ENCODE data around the gene GNAQ. TPM values are rescaled to one million over a fixed set of nuclear protein-coding genes. Genes with fewer than 3 reads are reported as not detected.

Gene GNAQ
- total RNA-seq, 1 donor from 2014 or later = 20.6 TPM

DNA sequence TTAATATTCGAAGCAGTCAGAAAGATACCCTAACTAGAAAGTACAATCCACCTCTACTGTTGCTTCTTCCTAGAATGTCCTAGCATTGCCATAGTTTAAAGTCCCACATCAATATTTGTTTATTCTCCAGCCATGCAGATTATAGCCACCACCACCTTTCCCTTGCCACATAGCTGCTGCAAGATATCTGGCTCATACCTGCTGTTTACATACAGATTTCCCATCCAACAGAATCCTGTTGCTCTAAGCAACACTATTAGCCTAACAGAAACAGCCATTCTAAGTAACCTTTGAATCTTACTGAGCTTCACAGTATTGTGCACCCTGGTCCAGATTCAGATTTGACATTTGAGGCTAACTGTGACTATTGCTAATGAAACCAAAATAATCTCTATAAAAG, 45.6 kb downstream of the GNAQ start:
- DNase-seq (ENCODE audit: low read depth) = no peak
- TF ChIP-seq, protein P1, sequence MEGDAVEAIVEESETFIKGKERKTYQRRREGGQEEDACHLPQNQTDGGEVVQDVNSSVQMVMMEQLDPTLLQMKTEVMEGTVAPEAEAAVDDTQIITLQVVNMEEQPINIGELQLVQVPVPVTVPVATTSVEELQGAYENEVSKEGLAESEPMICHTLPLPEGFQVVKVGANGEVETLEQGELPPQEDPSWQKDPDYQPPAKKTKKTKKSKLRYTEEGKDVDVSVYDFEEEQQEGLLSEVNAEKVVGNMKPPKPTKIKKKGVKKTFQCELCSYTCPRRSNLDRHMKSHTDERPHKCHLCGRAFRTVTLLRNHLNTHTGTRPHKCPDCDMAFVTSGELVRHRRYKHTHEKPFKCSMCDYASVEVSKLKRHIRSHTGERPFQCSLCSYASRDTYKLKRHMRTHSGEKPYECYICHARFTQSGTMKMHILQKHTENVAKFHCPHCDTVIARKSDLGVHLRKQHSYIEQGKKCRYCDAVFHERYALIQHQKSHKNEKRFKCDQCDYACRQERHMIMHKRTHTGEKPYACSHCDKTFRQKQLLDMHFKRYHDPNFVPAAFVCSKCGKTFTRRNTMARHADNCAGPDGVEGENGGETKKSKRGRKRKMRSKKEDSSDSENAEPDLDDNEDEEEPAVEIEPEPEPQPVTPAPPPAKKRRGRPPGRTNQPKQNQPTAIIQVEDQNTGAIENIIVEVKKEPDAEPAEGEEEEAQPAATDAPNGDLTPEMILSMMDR (conservative IDR thresholded peaks at IDR 0.05; ENCODE audit: low read depth, low read length) = no peak
- no peak overlapping the region for H3K4me3 ChIP-seq (ENCODE audit: low read depth, low read length)

DNA sequence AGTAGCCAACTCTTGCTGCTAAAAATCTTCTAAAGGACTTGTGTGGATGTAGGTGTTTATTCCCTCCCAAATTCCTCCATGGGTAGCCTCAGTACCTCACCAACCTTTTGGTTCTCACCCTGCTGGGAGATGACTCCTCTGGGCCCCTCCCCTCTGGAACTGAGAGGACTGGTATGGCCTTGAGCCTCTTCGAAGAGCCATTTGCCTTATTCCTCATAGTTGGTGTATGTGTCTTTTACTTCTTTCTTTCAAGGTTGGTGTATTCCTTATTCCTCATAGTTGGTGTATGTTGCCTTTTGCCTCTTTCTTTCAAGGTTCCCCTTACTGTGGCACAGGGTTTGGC, 48.3 kb downstream of the GNAQ start:
- no peak overlapping the region for H3K4me3 ChIP-seq (ENCODE audit: low read depth, low read length)
- TF ChIP-seq, protein P1 (conservative IDR thresholded peaks at IDR 0.05; ENCODE audit: low read depth, low read length) = no peak
- DNase-seq (ENCODE audit: low read depth) = no peak

DNA sequence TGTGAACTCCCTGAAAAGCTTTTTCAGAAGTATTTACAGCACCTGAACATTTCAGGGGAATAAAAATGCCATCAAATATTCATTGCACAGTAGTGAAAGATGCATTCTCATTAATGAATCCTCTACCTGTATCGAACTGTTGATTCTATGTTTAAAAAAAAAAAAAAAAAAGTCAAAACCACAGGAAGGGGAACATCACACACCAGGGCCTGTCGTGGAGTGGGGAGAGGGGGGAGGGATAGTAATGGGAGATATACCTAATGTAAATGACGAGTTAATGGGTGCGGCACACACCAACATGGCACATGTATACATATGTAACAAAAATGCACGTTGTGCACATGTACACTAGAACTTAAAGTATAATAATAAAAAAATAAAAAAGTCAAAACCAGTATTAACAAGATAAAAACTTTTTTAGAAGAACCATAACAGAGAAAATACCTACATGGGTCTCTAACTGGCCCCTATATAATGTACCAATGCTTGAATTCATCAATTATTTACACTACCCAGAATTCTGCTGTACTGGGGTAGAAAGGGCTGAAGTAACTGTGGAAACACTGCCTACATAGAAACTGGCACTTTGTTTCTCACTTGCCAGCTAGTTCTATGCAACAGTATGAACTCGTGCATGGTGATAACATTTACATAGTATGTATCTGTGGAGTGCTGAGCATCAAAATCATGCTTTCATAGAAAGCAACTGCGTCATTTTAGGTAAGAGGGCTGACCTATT, 48.9 kb downstream of the GNAQ start:
- H3K4me3 ChIP-seq (ENCODE audit: low read depth, low read length) = no peak overlapping the region
- TF ChIP-seq, protein P1 (conservative IDR thresholded peaks at IDR 0.05; ENCODE audit: low read depth, low read length) = no peak
- DNase-seq (ENCODE audit: low read depth) = no peak

DNA sequence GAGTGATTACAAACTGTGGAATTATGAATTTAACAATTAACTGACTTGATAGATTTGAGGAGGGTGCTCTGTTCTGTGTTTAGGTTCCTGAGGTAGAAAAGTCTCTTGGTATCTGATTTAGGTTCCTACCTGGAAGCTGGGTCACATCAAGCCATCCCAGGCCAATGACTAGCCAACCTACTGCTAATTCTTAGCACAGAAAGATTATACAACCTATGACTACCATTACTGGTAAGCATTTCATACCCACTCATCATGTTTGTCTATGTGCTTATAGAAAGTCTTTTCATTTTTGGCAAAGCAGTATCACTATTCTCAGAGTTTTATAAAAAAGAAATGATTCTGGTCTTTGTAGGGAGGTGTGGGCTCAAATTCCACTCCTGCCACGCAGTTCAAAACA, 49.7 kb downstream of the GNAQ start:
- TF ChIP-seq, protein P1 (conservative IDR thresholded peaks at IDR 0.05; ENCODE audit: low read depth, low read length) = no peak
- no peak overlapping the region for H3K4me3 ChIP-seq (ENCODE audit: low read depth, low read length)
- DNase-seq (ENCODE audit: low read depth) = no peak

DNA sequence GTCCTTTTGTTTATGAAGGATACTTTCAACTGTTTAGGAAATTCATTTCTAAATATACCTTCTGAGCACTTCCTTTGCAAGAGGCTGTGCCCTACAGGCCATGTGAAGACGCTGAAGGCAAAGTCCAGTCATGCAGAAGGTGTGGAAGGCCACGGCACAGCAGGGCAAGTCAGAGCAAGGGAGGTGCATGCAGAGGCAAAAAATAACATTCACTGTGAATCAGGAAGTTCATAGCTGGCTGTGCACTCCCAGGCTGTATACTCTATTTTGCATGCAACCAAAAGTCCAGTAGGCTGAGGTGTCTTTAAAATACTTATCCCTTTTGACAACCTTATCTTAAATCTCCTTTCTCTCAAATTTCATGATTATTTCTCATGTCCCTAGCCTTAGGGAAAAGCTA, 50.3 kb downstream of the GNAQ start:
- DNase-seq (ENCODE audit: low read depth) = no peak
- H3K4me3 ChIP-seq (ENCODE audit: low read depth, low read length) = no peak overlapping the region
- TF ChIP-seq, protein P1 (conservative IDR thresholded peaks at IDR 0.05; ENCODE audit: low read depth, low read length) = no peak

DNA sequence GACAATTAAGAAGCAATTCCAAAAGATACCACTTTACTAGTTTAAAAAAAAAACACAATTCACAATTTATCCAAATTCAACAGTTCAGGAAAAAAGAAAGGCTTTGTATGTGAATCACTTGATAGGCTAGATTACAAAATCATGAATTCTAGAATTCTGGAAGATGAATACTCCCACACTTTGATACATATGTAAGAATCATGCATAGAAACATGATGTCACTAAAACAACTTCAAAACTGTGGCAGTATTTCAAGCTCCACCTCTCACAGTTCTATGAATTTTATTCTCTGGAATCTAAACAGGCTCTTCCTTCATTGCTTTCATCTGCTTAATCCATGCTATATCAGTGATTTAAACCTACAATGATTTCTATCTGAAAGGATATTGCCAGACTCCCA, 51.0 kb downstream of the GNAQ start:
- TF ChIP-seq, protein P1 (conservative IDR thresholded peaks at IDR 0.05; ENCODE audit: low read depth, low read length) = no peak
- DNase-seq (ENCODE audit: low read depth) = no peak
- no peak overlapping the region for H3K4me3 ChIP-seq (ENCODE audit: low read depth, low read length)

DNA sequence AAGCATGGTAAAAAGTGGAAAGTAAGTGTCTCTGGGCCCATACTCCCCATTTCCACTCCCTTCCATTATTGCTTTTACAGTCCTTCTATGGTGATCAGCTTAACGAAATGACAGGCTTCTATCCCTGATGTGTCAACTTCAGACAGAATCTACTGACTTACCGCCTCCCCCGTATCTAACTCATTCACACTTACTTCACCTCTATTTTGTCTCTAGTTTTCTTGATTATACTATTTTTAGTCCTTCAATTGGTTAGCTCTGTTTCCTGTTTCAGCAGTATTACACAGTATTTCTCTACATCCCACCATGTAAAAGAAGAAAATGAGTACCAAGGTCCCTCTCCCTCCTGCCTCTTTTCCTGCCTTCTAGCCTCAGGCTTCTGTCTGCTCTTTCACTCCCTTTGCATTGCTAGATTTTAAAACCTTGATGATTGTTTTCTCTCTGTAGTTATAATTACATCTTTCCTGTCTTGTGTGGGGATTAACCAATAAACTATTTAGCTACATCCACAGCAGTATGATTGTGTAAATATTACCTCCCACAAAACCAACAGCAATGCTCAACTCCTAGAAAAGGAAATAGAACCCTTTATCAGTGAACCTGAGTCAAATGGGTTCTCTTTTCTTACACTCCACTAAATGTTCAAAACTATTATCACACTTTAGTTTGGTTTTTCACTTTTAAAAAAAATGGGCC, 53.4 kb downstream of the GNAQ start:
- no peak overlapping the region for H3K4me3 ChIP-seq (ENCODE audit: low read depth, low read length)
- TF ChIP-seq, protein P1 (conservative IDR thresholded peaks at IDR 0.05; ENCODE audit: low read depth, low read length) = no peak
- DNase-seq (ENCODE audit: low read depth) = no peak

Measured in epithelial cell of proximal tubule (primary cell).